Neural cell (in vitro differentiated cells): ENCODE data around the gene RHOT1. TPM values are rescaled to one million over a fixed set of nuclear protein-coding genes. Genes with fewer than 3 reads are reported as not detected.

Experiments
- H2AFZ ChIP-seq: fragments of 200-600, 300-800 bp; sonication (generic), shearing (Covaris generic); 2 replicates; pipeline ENCODE4 v1.6.0; 2014; ENCODE audit warnings: low read depth, mild to moderate bottlenecking, antibody characterized with exemption, low read length, moderate library complexity
- H3F3A ChIP-seq: fragments of 200-600 bp; shearing (Covaris generic); 2 replicates; pipeline ENCODE4 v1.6.1; 2016; ENCODE audit warnings: mild to moderate bottlenecking, moderate library complexity, mixed read lengths, antibody characterized with exemption, low read length; ENCODE audit not compliant: insufficient read depth, poor library complexity, severe bottlenecking
- H3K27ac ChIP-seq: fragments of 200-600, 300-800 bp; sonication (generic), shearing (Covaris generic); 2 replicates; pipeline ENCODE4 v1.5.1; 2014; ENCODE audit warnings: mild to moderate bottlenecking, low read length, moderate library complexity
- H3K27me3 ChIP-seq: fragments of 300-800, 200-600 bp; sonication (generic), shearing (Covaris generic); 2 replicates; pipeline ENCODE4 v1.6.0; 2014; ENCODE audit warnings: mild to moderate bottlenecking, low read depth, low read length, moderate library complexity; ENCODE audit not compliant: insufficient read depth
- H3K36me3 ChIP-seq: fragments of 300-800, 200-600 bp; sonication (generic), shearing (Covaris generic); 2 replicates; pipeline ENCODE4 v1.5.1; 2014; ENCODE audit warnings: mild to moderate bottlenecking, antibody characterized with exemption, low read length, moderate library complexity; ENCODE audit not compliant: insufficient read depth
- H3K4me2 ChIP-seq: fragments of 300-800, 200-600 bp; sonication (generic), shearing (Covaris generic); 2 replicates; pipeline ENCODE4 v1.6.0; 2014; ENCODE audit warnings: mild to moderate bottlenecking, low read length
- H3K4me3 ChIP-seq: fragments of 300-800, 200-600 bp; sonication (generic), shearing (Covaris generic); 2 replicates; pipeline ENCODE4 v1.5.1; 2014; ENCODE audit warnings: mild to moderate bottlenecking, low read length, moderate library complexity
- H3K79me2 ChIP-seq: fragments of 200-600 bp; shearing (Covaris generic); replicated peaks from 2 replicates; pipeline ENCODE4 v1.6.0; 2014; ENCODE audit warnings: mild to moderate bottlenecking, low read length, moderate library complexity; ENCODE audit not compliant: insufficient read depth
- H3K9ac ChIP-seq: fragments of 300-800, 200-600 bp; sonication (generic), shearing (Covaris generic); 2 replicates; pipeline ENCODE4 v1.6.1; 2016; ENCODE audit warnings: mild to moderate bottlenecking, low read length, mixed read lengths
- H3K9me2 ChIP-seq: fragments of 200-600 bp; shearing (Covaris generic); 2 replicates; pipeline ENCODE4 v1.6.1; 2016; ENCODE audit warnings: mild to moderate bottlenecking, low read length, mixed read lengths; ENCODE audit not compliant: insufficient read depth
- H3K9me3 ChIP-seq: fragments of 200-600, 300-800 bp; sonication (generic), shearing (Covaris generic); 2 replicates; pipeline ENCODE4 v1.6.1; 2016; ENCODE audit warnings: mild to moderate bottlenecking, mixed run types, low read length, moderate library complexity, mixed read lengths
- H4K20me1 ChIP-seq: fragments of 200-600 bp; shearing (Covaris generic); 2 replicates; pipeline ENCODE4 v1.6.1; 2016; ENCODE audit warnings: mild to moderate bottlenecking, mixed run types; ENCODE audit not compliant: insufficient read depth
- EP300 ChIP-seq: fragments of 450-650 bp; conservative IDR thresholded peaks from 2 replicates; pipeline ENCODE4 v1.6.1; 2014; ENCODE audit warnings: antibody characterized with exemption, mild to moderate bottlenecking, moderate library complexity; ENCODE audit not compliant: poor library complexity, severe bottlenecking
- EZH2 ChIP-seq: fragments of 200-600, 300-800 bp; shearing (Covaris generic), sonication (generic); IDR thresholded peaks from 2 replicates; pipeline ENCODE4 v1.6.1; 2014; ENCODE audit warnings: antibody characterized with exemption, low read length, borderline replicate concordance, mild to moderate bottlenecking; ENCODE audit not compliant: insufficient read depth, poor library complexity, severe bottlenecking
- MXI1 ChIP-seq: fragments of 450-650 bp; conservative IDR thresholded peaks from 2 replicates; pipeline ENCODE4 v1.6.1; 2014; ENCODE audit warnings: antibody characterized with exemption, mild to moderate bottlenecking; ENCODE audit not compliant: poor library complexity, severe bottlenecking
- POLR2AphosphoS5 ChIP-seq: IDR thresholded peaks from 2 replicates; pipeline ENCODE4 v1.6.1; 2012
- RAD21 ChIP-seq: fragments of 450-650 bp; conservative IDR thresholded peaks from 2 replicates; pipeline ENCODE4 v1.6.1; 2014; ENCODE audit warnings: antibody characterized with exemption, mild to moderate bottlenecking, moderate library complexity
- REST ChIP-seq: IDR thresholded peaks from 2 replicates; pipeline ENCODE4 v1.6.1; 2012; ENCODE audit warnings: borderline replicate concordance
- SMC3 ChIP-seq: fragments of 450-650 bp; conservative IDR thresholded peaks from 2 replicates; pipeline ENCODE4 v1.6.1; 2014; ENCODE audit warnings: antibody characterized with exemption, mild to moderate bottlenecking, moderate library complexity; ENCODE audit not compliant: poor library complexity
- TAF1 ChIP-seq: IDR thresholded peaks from 2 replicates; pipeline ENCODE4 v1.6.1; 2012; ENCODE audit warnings: low read depth
- polyA plus RNA-seq: library from polyadenylated mRNA; depleted of rRNA; stranded (reverse); fragments of >200 nt; gene quantifications from 2 replicates; pipeline ENCODE4 v1.2.3, GENCODE V29; 2014
- TF ChIP-seq, protein P1 (sequence below): fragments of 450-650 bp; IDR thresholded peaks from 2 replicates; pipeline ENCODE4 v1.5.1; 2014; ENCODE audit warnings: antibody characterized with exemption, mild to moderate bottlenecking, moderate library complexity; ENCODE audit not compliant: poor library complexity, severe bottlenecking

Gene RHOT1
- polyA plus RNA-seq, 1 donor from 2014 or later: 99.1 TPM

DNA sequence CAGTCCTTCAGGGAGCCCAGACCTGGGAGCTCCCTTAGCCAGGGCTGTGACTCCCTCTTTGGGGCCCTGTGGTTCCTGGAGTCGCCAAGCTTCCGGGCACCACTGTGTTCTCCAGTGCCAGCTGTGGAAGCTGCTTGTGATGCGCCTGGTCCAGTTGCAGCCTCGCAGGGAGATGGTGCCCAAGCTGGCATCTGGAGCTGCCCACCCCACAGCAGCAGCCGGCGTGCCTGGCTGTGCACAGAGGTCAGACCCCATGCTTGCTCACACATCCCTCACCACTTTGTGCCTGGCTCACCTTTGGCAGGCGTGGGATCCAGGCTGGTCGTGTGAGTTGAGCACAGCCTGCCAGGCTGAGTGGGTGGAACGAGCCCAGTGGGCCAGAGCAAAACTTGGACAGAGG is 18.2 kb downstream of the RHOT1 start:
- H3K9ac ChIP-seq: no peak overlapping the region
- H3K36me3 ChIP-seq: no peaks in the 10 kb centered on the region

GRCh38 chr17:32161029-32161428 is 18.7 kb downstream of the RHOT1 start:
- no peaks in the 10 kb centered on the region for H3K9me2 ChIP-seq
- no peaks in the 10 kb centered on the region for H3K36me3 ChIP-seq
- no peaks in the 10 kb centered on the region for H3F3A ChIP-seq
- no peak overlapping the region for H2AFZ ChIP-seq
- no peaks in the 10 kb centered on the region for H4K20me1 ChIP-seq
- no peaks in the 10 kb centered on the region for H3K79me2 ChIP-seq
- no peaks in the 10 kb centered on the region for H3K9me3 ChIP-seq
- no peaks in the 10 kb centered on the region for H3K27me3 ChIP-seq
- no peak overlapping the region for H3K4me3 ChIP-seq
- no peak overlapping the region for H3K4me2 ChIP-seq
- no peak overlapping the region for H3K9ac ChIP-seq
- no peak overlapping the region for H3K27ac ChIP-seq
- TF ChIP-seq EZH2: no peak
- no peak for TF ChIP-seq SMC3
- no peak for TF ChIP-seq RAD21
- no peak for TF ChIP-seq TAF1
- TF ChIP-seq, protein P1, sequence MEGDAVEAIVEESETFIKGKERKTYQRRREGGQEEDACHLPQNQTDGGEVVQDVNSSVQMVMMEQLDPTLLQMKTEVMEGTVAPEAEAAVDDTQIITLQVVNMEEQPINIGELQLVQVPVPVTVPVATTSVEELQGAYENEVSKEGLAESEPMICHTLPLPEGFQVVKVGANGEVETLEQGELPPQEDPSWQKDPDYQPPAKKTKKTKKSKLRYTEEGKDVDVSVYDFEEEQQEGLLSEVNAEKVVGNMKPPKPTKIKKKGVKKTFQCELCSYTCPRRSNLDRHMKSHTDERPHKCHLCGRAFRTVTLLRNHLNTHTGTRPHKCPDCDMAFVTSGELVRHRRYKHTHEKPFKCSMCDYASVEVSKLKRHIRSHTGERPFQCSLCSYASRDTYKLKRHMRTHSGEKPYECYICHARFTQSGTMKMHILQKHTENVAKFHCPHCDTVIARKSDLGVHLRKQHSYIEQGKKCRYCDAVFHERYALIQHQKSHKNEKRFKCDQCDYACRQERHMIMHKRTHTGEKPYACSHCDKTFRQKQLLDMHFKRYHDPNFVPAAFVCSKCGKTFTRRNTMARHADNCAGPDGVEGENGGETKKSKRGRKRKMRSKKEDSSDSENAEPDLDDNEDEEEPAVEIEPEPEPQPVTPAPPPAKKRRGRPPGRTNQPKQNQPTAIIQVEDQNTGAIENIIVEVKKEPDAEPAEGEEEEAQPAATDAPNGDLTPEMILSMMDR: no peak
- no peak for TF ChIP-seq POLR2AphosphoS5
- no peak for TF ChIP-seq MXI1
- no peak for TF ChIP-seq REST

More for the DNA sequence above, 18.2 kb downstream of the RHOT1 start:
- Histone ChIP-seq H3K4me2 (no peak overlapping the region), H3K9me2 (no peaks in the 10 kb centered on the region), H3K9me3 (no peaks in the 10 kb centered on the region), H2AFZ (no peak overlapping the region), H3K4me3 (no peak overlapping the region), H3K27me3 (no peaks in the 10 kb centered on the region), H4K20me1 (no peaks in the 10 kb centered on the region), H3K27ac (no peak overlapping the region), H3F3A (no peaks in the 10 kb centered on the region), H3K79me2 (no peaks in the 10 kb centered on the region)
- TF ChIP-seq EZH2 (no peak), MXI1 (no peak), REST (no peak), POLR2AphosphoS5 (no peak), TAF1 (no peak), EP300 (no peak), RAD21 (no peak), SMC3 (no peak)
- TF ChIP-seq, protein P1: no peak
